Measurements from ENCODE around the gene CERS4.

DNA sequence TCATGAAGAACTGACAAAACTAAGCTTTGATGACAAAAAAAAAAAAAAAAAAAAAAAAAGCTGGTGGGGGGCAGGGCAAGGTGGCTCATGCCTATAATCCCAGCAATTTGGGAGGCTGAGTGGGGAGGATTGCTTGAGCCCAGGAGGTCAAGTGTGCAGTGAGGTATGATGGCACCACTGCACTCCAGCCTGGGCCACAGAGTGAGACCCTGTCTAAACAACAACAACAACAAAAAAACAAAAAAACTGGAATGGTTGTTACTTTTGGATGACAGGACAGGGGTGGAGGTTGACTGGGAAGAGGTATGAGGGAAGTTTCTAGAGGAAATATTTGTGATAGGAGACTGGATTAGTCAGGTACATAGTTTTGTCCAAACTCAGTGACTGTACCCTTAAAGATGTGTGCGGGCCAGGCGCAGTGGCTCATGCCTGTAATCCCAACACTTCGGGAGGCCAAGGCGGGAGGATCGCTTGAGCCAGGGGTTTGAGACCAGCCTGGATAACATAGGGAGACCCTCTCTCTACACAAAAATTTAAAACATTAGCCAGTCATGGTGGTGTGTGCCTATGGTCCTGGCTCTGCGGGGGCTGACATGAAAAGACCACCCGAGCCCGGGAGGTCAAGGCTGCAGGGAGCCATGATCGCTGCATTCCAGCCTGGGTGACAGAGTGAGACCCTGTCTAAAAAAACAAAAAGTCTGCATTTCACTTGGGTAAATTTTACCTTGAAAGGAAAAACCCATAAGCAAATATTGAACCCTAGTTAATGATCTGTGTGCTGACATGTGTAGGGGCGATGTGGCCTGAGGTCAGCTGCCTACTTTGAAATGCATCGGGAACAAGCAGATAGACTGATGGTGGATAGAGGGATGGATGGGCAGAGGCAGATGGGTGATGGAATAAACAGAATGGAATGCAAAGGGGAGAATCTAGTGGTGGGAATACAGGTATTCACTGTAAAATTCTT is 37.0 kb downstream of the CERS4 start:
- TF ChIP-seq, protein P1, sequence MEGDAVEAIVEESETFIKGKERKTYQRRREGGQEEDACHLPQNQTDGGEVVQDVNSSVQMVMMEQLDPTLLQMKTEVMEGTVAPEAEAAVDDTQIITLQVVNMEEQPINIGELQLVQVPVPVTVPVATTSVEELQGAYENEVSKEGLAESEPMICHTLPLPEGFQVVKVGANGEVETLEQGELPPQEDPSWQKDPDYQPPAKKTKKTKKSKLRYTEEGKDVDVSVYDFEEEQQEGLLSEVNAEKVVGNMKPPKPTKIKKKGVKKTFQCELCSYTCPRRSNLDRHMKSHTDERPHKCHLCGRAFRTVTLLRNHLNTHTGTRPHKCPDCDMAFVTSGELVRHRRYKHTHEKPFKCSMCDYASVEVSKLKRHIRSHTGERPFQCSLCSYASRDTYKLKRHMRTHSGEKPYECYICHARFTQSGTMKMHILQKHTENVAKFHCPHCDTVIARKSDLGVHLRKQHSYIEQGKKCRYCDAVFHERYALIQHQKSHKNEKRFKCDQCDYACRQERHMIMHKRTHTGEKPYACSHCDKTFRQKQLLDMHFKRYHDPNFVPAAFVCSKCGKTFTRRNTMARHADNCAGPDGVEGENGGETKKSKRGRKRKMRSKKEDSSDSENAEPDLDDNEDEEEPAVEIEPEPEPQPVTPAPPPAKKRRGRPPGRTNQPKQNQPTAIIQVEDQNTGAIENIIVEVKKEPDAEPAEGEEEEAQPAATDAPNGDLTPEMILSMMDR (IDR thresholded peaks at IDR 0.05; ENCODE audit: extremely low read depth in 1 of 2, insufficient read depth in 1 of 2, low read depth in 1 of 2, low read length in 2 of 2) = no peak
- TF ChIP-seq GATA2 (IDR thresholded peaks at IDR 0.05; ENCODE audit: insufficient read depth, insufficient read length, low read depth, low read length) = no peak
- TF ChIP-seq POLR2A (IDR thresholded peaks at IDR 0.05; ENCODE audit: low read depth, low read length) = no peak
- TF ChIP-seq POLR2AphosphoS5 (IDR thresholded peaks at IDR 0.05; ENCODE audit: insufficient read depth, low read depth, low read length) = no peak
- TF ChIP-seq EZH2 (IDR thresholded peaks at IDR 0.05; ENCODE audit: borderline replicate concordance, low read depth, low read length, severe bottlenecking) = no peak
